DND-41 (cell line): ENCODE data around the gene TCF4.

Source experiments
- ATAC-seq: fragments of 200-7000 bp; cut with Tn5 transposase; 3 replicates; pipeline ENCODE4 v1.9.1; 2021; ENCODE audit warnings: low read depth; ENCODE audit not compliant: insufficient read depth
- DNase-seq: peaks from one replicate; pipeline ENCODE4 v3.0.0-alpha.2; 2020
- H2AFZ ChIP-seq: 2 replicates; pipeline ENCODE4 v1.6.0; 2012; ENCODE audit warnings: low read depth, low read length
- H3K27ac ChIP-seq: 2 replicates; pipeline ENCODE4 v1.5.1; 2012; ENCODE audit warnings: low read length, inconsistent platforms
- H3K27me3 ChIP-seq: fragments of 200-600 bp; sonication (generic); 2 replicates; pipeline ENCODE4 v1.6.0; 2012; ENCODE audit warnings: low read length, mild to moderate bottlenecking, inconsistent platforms; ENCODE audit not compliant: insufficient read depth, poor library complexity
- H3K36me3 ChIP-seq: 2 replicates; pipeline ENCODE4 v1.5.1; 2012; ENCODE audit warnings: low read length, inconsistent platforms; ENCODE audit not compliant: insufficient read depth
- H3K4me1 ChIP-seq: 2 replicates; pipeline ENCODE4 v1.5.1; 2012; ENCODE audit warnings: mild to moderate bottlenecking, low read length; ENCODE audit not compliant: insufficient read depth
- H3K4me2 ChIP-seq: 2 replicates; pipeline ENCODE4 v1.6.0; 2012; ENCODE audit warnings: mild to moderate bottlenecking, moderate library complexity, low read length, inconsistent platforms; ENCODE audit not compliant: insufficient read depth
- H3K4me3 ChIP-seq, 2 experiments: fragments of 200-600 bp in 1 of 2; shearing (Covaris generic) in 1 of 2; 2 replicates each; pipeline ENCODE4 v1.5.1; 2012 to 2016; ENCODE audit warnings: inconsistent platforms in 2 of 2, low read length in 2 of 2, mild to moderate bottlenecking in 2 of 2, low read depth in 1 of 2, moderate library complexity in 1 of 2
- H3K79me2 ChIP-seq: 2 replicates; pipeline ENCODE4 v1.6.0; 2012; ENCODE audit warnings: low read length, inconsistent platforms; ENCODE audit not compliant: insufficient read depth
- H3K9ac ChIP-seq: 2 replicates; pipeline ENCODE4 v1.6.0; 2012; ENCODE audit warnings: low read depth, mild to moderate bottlenecking, inconsistent platforms, low read length, moderate library complexity
- H3K9me3 ChIP-seq: 2 replicates; pipeline ENCODE4 v1.5.1; 2012; ENCODE audit warnings: low read length, moderate library complexity, mild to moderate bottlenecking, inconsistent platforms; ENCODE audit not compliant: insufficient read depth, severe bottlenecking
- H4K20me1 ChIP-seq: 2 replicates; pipeline ENCODE4 v1.6.0; 2012; ENCODE audit warnings: low read length; ENCODE audit not compliant: insufficient read depth
- CTCF ChIP-seq: IDR thresholded peaks from 2 replicates; pipeline ENCODE4 v1.5.1; 2012; ENCODE audit warnings: borderline replicate concordance, low read length, moderate library complexity, mild to moderate bottlenecking; ENCODE audit not compliant: poor library complexity, severe bottlenecking; ENCODE audit errors: extremely low read depth
- EZH2 ChIP-seq: IDR thresholded peaks from 3 replicates; pipeline ENCODE4 v1.6.1; 2012; ENCODE audit warnings: borderline replicate concordance, low read depth, mild to moderate bottlenecking, moderate library complexity, low read length, inconsistent platforms; ENCODE audit not compliant: severe bottlenecking

The TCF4 gene

DNA sequence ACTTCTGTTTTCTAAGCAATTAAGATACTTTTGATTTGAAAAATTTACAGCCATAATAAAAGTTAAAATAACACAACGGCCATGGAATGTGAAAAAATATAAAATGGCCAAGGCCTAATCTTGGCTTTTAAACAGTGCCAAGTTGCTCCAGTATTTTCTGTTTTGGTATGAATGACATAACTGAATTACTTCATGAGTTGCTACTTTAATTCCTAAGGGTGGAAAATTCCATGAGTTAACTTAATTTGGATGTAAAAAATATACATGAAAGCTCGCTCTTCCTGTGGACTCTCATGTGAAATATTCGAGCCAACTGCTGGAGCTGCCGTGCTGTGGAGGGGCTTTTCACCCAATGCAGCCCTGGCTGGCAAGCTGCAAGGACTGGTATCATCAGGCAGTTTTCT is 342.8 kb downstream of the TCF4 start:
- Histone ChIP-seq H3K4me3 (no peak overlapping the region), H3K9me3 (no peaks in the 10 kb centered on the region), H4K20me1 (no peaks in the 10 kb centered on the region), H3K79me2 (no peaks in the 10 kb centered on the region), H3K36me3 (no peaks in the 10 kb centered on the region), H3K4me2 (no peak overlapping the region), H3K4me1 (no peaks in the 10 kb centered on the region), H3K27ac (no peak overlapping the region), H3K27me3 (no peaks in the 10 kb centered on the region), H2AFZ (no peak overlapping the region), H3K9ac (no peak overlapping the region)
- DNase-seq (no peak), ATAC-seq (no peak)
- TF ChIP-seq EZH2 = no peak
- no peak for TF ChIP-seq CTCF

GRCh38 chr18:55244546-55244945 is 343.4 kb downstream of the TCF4 start:
- Histone ChIP-seq H3K36me3 (no peaks in the 10 kb centered on the region), H3K9me3 (no peaks in the 10 kb centered on the region), H3K79me2 (no peaks in the 10 kb centered on the region), H3K27ac (no peak overlapping the region), H2AFZ (no peak overlapping the region), H3K9ac (no peak overlapping the region), H4K20me1 (no peaks in the 10 kb centered on the region), H3K4me3 (no peak overlapping the region), H3K4me1 (no peaks in the 10 kb centered on the region), H3K27me3 (no peaks in the 10 kb centered on the region), H3K4me2 (no peak overlapping the region)
- no peak for TF ChIP-seq CTCF
- TF ChIP-seq EZH2 = no peak
- DNase-seq = no peak
- no peak for ATAC-seq

GRCh38 chr18:55243857-55244256 is 344.1 kb downstream of the TCF4 start:
- Histone ChIP-seq H3K36me3 (no peaks in the 10 kb centered on the region), H3K4me3 (no peak overlapping the region), H3K9ac (no peak overlapping the region), H3K79me2 (no peaks in the 10 kb centered on the region), H3K27ac (no peak overlapping the region), H4K20me1 (no peaks in the 10 kb centered on the region), H3K4me1 (no peaks in the 10 kb centered on the region), H3K27me3 (no peaks in the 10 kb centered on the region), H3K4me2 (no peak overlapping the region), H3K9me3 (no peaks in the 10 kb centered on the region), H2AFZ (no peak overlapping the region)
- no peak for ATAC-seq
- DNase-seq = no peak
- TF ChIP-seq CTCF = no peak
- no peak for TF ChIP-seq EZH2

DNA sequence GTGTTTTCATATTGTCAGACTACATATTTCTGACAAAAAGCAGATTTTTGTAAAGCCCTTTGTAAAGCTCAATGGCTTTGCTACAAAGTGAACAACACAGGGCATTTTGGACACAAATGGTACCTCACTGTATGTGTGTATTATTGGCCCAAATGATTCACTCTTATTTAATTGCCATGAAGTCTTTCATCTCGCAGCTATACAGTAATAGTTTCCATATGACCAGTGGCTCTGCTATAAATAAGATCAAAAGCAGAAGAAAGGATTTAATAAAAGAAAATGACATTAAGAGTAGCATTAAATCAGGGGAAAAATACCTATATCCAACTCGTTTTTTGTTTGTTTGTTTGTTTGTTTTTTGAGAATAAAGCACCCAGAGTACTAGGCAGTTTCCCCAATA is 344.7 kb downstream of the TCF4 start:
- no peaks in the 10 kb centered on the region for H3K36me3 ChIP-seq
- TF ChIP-seq EZH2 (no peak), CTCF (no peak)
- H3K9ac ChIP-seq = no peak overlapping the region
- H3K9me3 ChIP-seq = no peaks in the 10 kb centered on the region
- no peak overlapping the region for H3K27ac ChIP-seq
- H3K4me1 ChIP-seq = no peaks in the 10 kb centered on the region
- ATAC-seq (no peak), DNase-seq (no peak)
- no peak overlapping the region for H3K4me2 ChIP-seq
- H3K27me3 ChIP-seq = no peaks in the 10 kb centered on the region
- H3K79me2 ChIP-seq = no peaks in the 10 kb centered on the region
- no peak overlapping the region for H2AFZ ChIP-seq
- no peaks in the 10 kb centered on the region for H4K20me1 ChIP-seq
- H3K4me3 ChIP-seq = no peak overlapping the region
